Activated naive CD4-positive, alpha-beta T cell treated with Interleukin-2 at 50 U/mL for 16 hours (primary cell): Measurements from ENCODE around the gene EIF4E3.

Experiments used
- DNase-seq: peaks from one replicate; pipeline ENCODE4 v3.0.0-alpha.2; 2020

EIF4E3 gene

DNA sequence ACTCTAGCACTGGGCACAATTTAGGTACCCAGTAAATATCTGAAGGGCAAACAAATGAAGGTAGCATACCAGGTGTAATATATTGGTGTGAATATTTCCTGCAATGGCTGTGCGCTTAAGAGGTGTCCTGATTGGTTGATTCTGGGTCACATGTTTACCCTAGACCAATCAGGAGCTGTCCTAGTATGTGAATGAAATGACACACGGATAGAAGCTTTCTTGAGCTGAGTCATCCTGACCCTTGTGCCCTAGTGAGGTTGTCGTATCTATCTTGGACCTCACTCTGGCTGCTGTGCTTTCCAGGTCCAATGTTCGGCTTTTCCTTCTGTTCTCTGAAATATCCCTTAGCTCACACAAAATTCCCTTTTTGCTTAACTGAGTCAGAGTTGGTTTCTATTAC, 83.5 kb downstream of the EIF4E3 start:
- no peak for DNase-seq

DNA sequence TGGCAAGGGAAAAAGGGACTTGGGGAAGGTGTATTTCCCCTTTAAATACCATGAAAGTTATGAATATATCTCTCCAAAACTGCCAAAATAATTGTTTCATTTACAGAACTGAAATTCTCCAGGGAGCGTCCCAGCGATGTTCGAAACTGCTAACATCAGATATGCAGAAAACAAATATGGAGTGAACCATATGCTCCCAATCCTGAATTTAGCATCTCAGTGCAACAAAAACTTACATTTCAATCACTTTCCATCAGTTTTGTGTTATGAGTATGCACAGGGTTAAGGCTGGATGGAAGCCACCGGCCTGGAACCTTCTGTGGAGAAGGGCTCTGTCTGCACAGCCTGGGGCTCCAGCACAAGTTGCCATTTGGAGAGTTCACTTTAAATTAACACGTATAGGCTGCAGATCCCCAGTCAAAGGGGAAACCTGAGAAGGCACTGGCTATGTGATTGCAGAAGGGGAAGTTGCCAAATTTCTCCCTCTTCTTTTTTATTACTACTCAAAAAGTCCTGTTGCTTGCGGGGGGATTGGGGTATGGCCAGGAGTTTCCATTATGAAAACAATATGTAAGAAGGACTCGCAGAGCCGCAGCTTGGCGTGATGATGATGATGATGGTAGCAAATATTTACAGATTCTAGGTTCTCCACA, 84.7 kb downstream of the EIF4E3 start:
- DNase-seq: no peak

DNA sequence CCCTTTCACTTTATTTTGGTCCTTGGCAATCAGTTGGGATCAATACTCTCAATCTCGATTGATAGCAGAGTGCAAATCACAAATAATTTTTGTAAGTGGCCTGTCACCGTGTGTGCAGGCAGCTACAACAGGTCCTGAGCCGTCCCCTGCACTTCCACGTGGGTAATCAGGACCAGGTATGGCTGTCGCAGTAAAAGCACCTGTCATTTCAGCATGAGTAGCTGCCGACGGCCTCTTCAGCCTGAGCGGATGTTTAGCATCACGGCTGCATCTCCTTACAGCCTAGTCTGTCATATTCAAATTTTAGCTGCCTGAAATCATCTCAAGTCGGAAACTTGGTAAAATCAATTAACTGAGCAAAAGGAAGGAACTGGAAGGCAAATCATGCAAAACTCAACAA, 88.7 kb downstream of the EIF4E3 start:
- DNase-seq: no peak

DNA sequence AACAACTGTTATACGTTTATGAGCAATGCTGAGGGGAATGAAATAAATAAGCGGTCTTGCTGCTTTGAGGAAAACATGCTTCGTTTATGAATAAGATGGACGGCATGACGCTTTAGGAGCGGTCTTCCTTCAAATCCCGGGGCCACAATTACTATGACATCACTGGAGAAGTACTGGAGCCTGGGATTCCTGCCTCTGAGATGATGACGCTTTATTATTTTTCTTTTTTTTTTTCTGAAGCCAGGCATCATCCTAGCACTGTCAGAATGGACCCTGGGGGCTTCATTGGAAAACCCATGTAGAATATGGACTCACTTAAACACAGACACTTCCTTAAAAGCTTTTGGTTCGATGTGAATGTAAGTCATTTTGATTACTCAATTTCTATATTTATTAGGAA, 89.2 kb downstream of the EIF4E3 start:
- DNase-seq: no peak

GRCh38 chr3:71634671-71635070, 90.5 kb downstream of the EIF4E3 start:
- no peak for DNase-seq

GRCh38 chr3:71629711-71630110, 95.5 kb downstream of the EIF4E3 start:
- no peak for DNase-seq

GRCh38 chr3:71629289-71629688, 95.9 kb downstream of the EIF4E3 start:
- DNase-seq: no peak

DNA sequence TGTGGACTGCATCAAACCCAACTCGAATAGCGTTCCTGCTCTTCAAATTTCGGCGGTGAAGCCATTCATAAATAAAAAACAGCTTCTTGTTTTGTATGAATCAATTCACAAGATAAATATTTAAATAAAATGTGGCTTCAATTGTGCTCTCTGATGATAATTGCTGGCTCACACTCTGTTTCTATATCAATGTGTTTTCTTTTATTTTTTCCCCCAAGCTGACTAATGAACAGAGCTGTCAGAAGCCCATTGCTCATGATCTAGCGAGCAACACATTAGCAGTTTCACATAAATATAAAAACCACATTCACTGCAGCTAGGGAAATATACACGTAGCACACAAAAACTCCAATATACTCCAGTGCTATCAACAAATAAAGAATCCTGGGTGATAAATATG, 96.7 kb downstream of the EIF4E3 start:
- no peak for DNase-seq

GRCh38 chr3:71625676-71626075, 99.5 kb downstream of the EIF4E3 start:
- DNase-seq: no peak
